DOHH2 (cell line): Measurements from ENCODE around the gene GYS1.

ENCODE experiments used
- EZH2phosphoT487 ChIP-seq: fragments of 200-600 bp; sonication (generic); IDR thresholded peaks from 2 replicates; pipeline ENCODE4 v1.6.1; 2017; ENCODE audit warnings: borderline replicate concordance, mild to moderate bottlenecking, antibody characterized with exemption, low read length, moderate library complexity, mixed read lengths
- TF ChIP-seq, protein P1 (sequence below): fragments of 200-600 bp; sonication (generic); IDR thresholded peaks from one replicate; pipeline ENCODE4 v1.5.1; 2014; ENCODE audit warnings: antibody characterized with exemption, mild to moderate bottlenecking, low read depth, low read length; ENCODE audit not compliant: poor library complexity, severe bottlenecking

DNA sequence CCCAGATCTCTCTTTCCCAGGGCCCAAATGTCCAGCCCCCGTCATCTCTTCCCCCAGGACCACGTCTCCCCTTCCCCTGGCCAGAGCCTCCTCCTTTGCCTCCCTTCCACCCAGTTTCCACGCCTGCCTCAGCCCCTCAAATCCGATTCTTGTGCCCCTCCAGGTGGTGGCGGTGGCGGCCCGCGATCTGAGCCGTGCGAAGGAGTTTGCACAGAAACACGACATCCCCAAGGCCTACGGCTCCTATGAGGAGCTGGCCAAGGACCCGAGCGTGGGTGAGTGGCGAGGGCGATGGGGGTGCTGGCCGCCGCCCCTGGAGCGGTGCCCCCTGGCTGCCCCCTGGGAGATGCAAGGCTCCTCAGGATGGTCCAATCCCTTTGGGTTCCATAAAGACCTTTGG lies 58.3 kb downstream of the GYS1 start:
- TF ChIP-seq, protein P1, sequence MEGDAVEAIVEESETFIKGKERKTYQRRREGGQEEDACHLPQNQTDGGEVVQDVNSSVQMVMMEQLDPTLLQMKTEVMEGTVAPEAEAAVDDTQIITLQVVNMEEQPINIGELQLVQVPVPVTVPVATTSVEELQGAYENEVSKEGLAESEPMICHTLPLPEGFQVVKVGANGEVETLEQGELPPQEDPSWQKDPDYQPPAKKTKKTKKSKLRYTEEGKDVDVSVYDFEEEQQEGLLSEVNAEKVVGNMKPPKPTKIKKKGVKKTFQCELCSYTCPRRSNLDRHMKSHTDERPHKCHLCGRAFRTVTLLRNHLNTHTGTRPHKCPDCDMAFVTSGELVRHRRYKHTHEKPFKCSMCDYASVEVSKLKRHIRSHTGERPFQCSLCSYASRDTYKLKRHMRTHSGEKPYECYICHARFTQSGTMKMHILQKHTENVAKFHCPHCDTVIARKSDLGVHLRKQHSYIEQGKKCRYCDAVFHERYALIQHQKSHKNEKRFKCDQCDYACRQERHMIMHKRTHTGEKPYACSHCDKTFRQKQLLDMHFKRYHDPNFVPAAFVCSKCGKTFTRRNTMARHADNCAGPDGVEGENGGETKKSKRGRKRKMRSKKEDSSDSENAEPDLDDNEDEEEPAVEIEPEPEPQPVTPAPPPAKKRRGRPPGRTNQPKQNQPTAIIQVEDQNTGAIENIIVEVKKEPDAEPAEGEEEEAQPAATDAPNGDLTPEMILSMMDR = no peak
- TF ChIP-seq EZH2phosphoT487 = no peak
